HepG2 (cell line): ENCODE results near the gene ASTN2. TPM values are rescaled to one million over a fixed set of nuclear protein-coding genes. Genes with fewer than 3 reads are reported as not detected.

Experiments
- ATAC-seq: fragments of 200-7000 bp; cut with Tn5 transposase; 3 replicates; pipeline ENCODE4 v1.9.1; 2020; ENCODE audit warnings: mild to moderate bottlenecking, moderate library complexity
- BruUV-seq: library from RNA; stranded (reverse); fragments of 400-500 nt; replicated peaks from 2 replicates; lab custom pipeline; 2021; lab: Mats Ljungman, UMichigan
- CTCF ChIA-PET: fragments of 300-600 bp; formaldehyde crosslinking; extraction: SDS; loops from one replicate; lab custom pipeline; 2021; ENCODE audit warnings: low total read pairs, inconsistent platforms, low intra/inter-chr PET ratio; lab: Yijun Ruan, JAX
- POLR2A ChIA-PET: fragments of 350-600 bp; sonication (Branson Sonifier 250); formaldehyde crosslinking; loops from one replicate; lab custom pipeline; 2020; ENCODE audit warnings: antibody characterized with exemption, inconsistent platforms; lab: Yijun Ruan, JAX
- DNase-seq: peaks from one replicate; pipeline ENCODE4 v3.0.0-alpha.2; 2015; ENCODE audit warnings: low spot score
- FAIRE-seq: peaks from 3 replicates; lab custom pipeline; 2011; peaks lifted over from hg19 to GRCh38; lab: Jason Lieb, UNC
- H2AFZ ChIP-seq: one replicate; pipeline ENCODE4 v1.6.1; 2011; ENCODE audit warnings: low read length, inconsistent platforms
- H3K27ac ChIP-seq: fragments of 300-600 bp; 3 replicates; pipeline ENCODE4 v1.8.0; 2011; ENCODE audit warnings: mixed run types, mild to moderate bottlenecking, mixed read lengths, low read length, inconsistent platforms; ENCODE audit not compliant: insufficient read depth; ENCODE audit errors: extremely low read length
- H3K27me3 ChIP-seq, 2 experiments: fragments of 200-600 bp in 1 of 2; 2 replicates in 1 of 2; 3 replicates in 1 of 2; pipeline versions ENCODE4 v1.6.0 to v1.8.0; 2011; ENCODE audit warnings: low read length in 2 of 2, mild to moderate bottlenecking in 2 of 2, moderate library complexity in 2 of 2, inconsistent platforms in 1 of 2; ENCODE audit not compliant: insufficient read depth in 2 of 2, control insufficient read depth in 1 of 2
- H3K36me3 ChIP-seq, 2 experiments: fragments of 200-600 bp in 1 of 2; replicated peaks in 1 of 2; 2 replicates in 1 of 2; 3 replicates in 1 of 2; pipeline versions ENCODE4 v1.5.1 to v1.8.0; 2011; ENCODE audit warnings: low read length in 2 of 2, inconsistent platforms in 1 of 2; ENCODE audit not compliant: insufficient read depth in 2 of 2, control insufficient read depth in 1 of 2
- H3K4me1 ChIP-seq: 2 replicates; pipeline ENCODE4 v1.5.1; 2012; ENCODE audit warnings: low read length, inconsistent platforms; ENCODE audit not compliant: insufficient read depth
- H3K4me2 ChIP-seq: 2 replicates; pipeline ENCODE4 v1.6.0; 2011; ENCODE audit warnings: low read depth, low read length, inconsistent platforms
- H3K4me3 ChIP-seq, 3 experiments: fragments of 200-600 bp in 1 of 3; sonication (generic), shearing (Covaris generic) in 1 of 3; replicated peaks in 1 of 3; 2 replicates each; pipeline ENCODE4 v1.5.1; 2011 to 2016; ENCODE audit warnings: low read length in 3 of 3, inconsistent platforms in 2 of 3, low read depth in 2 of 3, mild to moderate bottlenecking in 2 of 3, control low read depth in 1 of 3, mixed read lengths in 1 of 3; ENCODE audit not compliant: insufficient read depth in 1 of 3
- H3K79me2 ChIP-seq: one replicate; pipeline ENCODE4 v1.6.1; 2011; ENCODE audit warnings: low read length, inconsistent platforms; ENCODE audit not compliant: insufficient read depth
- H3K9ac ChIP-seq: 2 replicates; pipeline ENCODE4 v1.6.0; 2011; ENCODE audit warnings: mild to moderate bottlenecking, low read depth, low read length, inconsistent platforms; ENCODE audit not compliant: insufficient read depth
- H3K9me3 ChIP-seq: 2 replicates; pipeline ENCODE4 v1.5.1; 2012; ENCODE audit warnings: mild to moderate bottlenecking, low read length
- H4K20me1 ChIP-seq: 2 replicates; pipeline ENCODE4 v1.6.0; 2011; ENCODE audit warnings: inconsistent platforms, mild to moderate bottlenecking, low read length, moderate library complexity; ENCODE audit not compliant: insufficient read depth
- ELK4 ChIP-seq: sonication (generic); formaldehyde crosslinking; IDR thresholded peaks from 2 replicates; pipeline ENCODE4 v1.9.0; 2021; ENCODE audit warnings: missing genetic modification reagents, borderline replicate concordance
- GMEB1 ChIP-seq: sonication (generic); formaldehyde crosslinking; IDR thresholded peaks from 2 replicates; pipeline ENCODE4 v1.5.1; 2020; ENCODE audit warnings: missing genetic modification reagents, mild to moderate bottlenecking, borderline replicate concordance
- ISX ChIP-seq: sonication (generic); formaldehyde crosslinking; conservative IDR thresholded peaks from 2 replicates; pipeline ENCODE4 v1.5.0; 2020; ENCODE audit warnings: missing genetic modification reagents
- JDP2 ChIP-seq: sonication (generic); formaldehyde crosslinking; IDR thresholded peaks from 2 replicates; pipeline ENCODE4 v1.8.1; 2022; ENCODE audit warnings: missing genetic modification reagents, borderline replicate concordance
- MATR3 ChIP-seq: sonication (generic); formaldehyde crosslinking; IDR thresholded peaks from 2 replicates; pipeline ENCODE4 v1.4.0; 2020; ENCODE audit warnings: missing genetic modification reagents
- NR2F2 ChIP-seq: IDR thresholded peaks from 2 replicates; pipeline ENCODE4 v1.6.1; 2012; ENCODE audit warnings: low read depth, inconsistent platforms, borderline replicate concordance
- TCF7L2 ChIP-seq: IDR thresholded peaks from 2 replicates; pipeline ENCODE4 v1.6.1; 2011; ENCODE audit warnings: mild to moderate bottlenecking, low read depth, low read length, moderate library complexity
- ZFP91 ChIP-seq: sonication (generic); formaldehyde crosslinking; IDR thresholded peaks from 2 replicates; pipeline ENCODE4 v1.9.0; 2022; ENCODE audit warnings: missing genetic modification reagents, mild to moderate bottlenecking, borderline replicate concordance
- ZNF329 ChIP-seq: sonication (generic); formaldehyde crosslinking; IDR thresholded peaks from 2 replicates; pipeline ENCODE4 v1.9.0; 2021; ENCODE audit warnings: low read depth, mild to moderate bottlenecking, missing genetic modification reagents
- ZNF629 ChIP-seq: sonication (generic); formaldehyde crosslinking; conservative IDR thresholded peaks from 2 replicates; pipeline ENCODE4 v1.5.0; 2020; ENCODE audit warnings: missing genetic modification reagents
- ZNF781 ChIP-seq: sonication (generic); formaldehyde crosslinking; IDR thresholded peaks from 2 replicates; pipeline ENCODE4 v1.5.1; 2020; ENCODE audit warnings: borderline replicate concordance, mild to moderate bottlenecking, missing genetic modification reagents; ENCODE audit errors: not compliant biosample characterization
- ZSCAN12 ChIP-seq: sonication (generic); formaldehyde crosslinking; IDR thresholded peaks from 2 replicates; pipeline ENCODE4 v1.9.0; 2021; ENCODE audit warnings: mild to moderate bottlenecking, missing genetic modification reagents
- WGBS: methylation state at CpG from one replicate; pipeline ENCODE4 v1.1.6; 2017; ENCODE audit warnings: low lambda C conversion rate; 5-methylcytosine and 5-hydroxymethylcytosine counted together
- in situ Hi-C: cut with HindIII; loops from 2 replicates; pipeline ENCODE4 v1.10.0; 2017; ENCODE audit warnings: low pct_unique_long_range_greater_than_20kb; ENCODE audit not compliant: extremely low pct_ligation_motif_present
- intact Hi-C: fragments of 100-400 bp; cut with micrococcal nuclease; formaldehyde crosslinking; loops from one replicate; pipeline ENCODE4 v1.10.0; 2022; ENCODE audit not compliant: unreplicated experiment
- polyA plus RNA-seq, 8 experiments: library from polyadenylated mRNA; depleted of rRNA in 3 of 8; stranded (reverse) in 7 of 8; unstranded in 1 of 8; fragments of >200 nt; fragmentation: Illumina TruSeq in 4 of 8; extraction: Trizol in 4 of 8; gene quantifications; 2 replicates each; pipeline versions ENCODE4 v1.2.1 to v1.2.3, GENCODE V29; 2011 to 2016; ENCODE audit warnings: low read depth in 4 of 8, missing spikeins in 1 of 8, mixed read lengths in 1 of 8; ENCODE audit not compliant: insufficient read depth in 1 of 8
- total RNA-seq, 5 experiments: library from RNA; depleted of rRNA; stranded (reverse); fragments of >200 nt; fragmentation: Illumina TruSeq; extraction: Trizol; gene quantifications; 2 replicates each; pipeline ENCODE4 v1.2.3, GENCODE V29; 2016; ENCODE audit warnings: low read depth in 1 of 5

ASTN2 gene
- total and polyA plus RNA-seq, 2 of the 13 experiments (the other 11 are each of a cell fraction or from before 2014, with no cell fraction given): 5.2 to 13.5 TPM

GRCh38 chr9:116942593-116943061 lies 472.2 kb downstream of the ASTN2 start:
- no peak for TF ChIP-seq ELK4 (CRISPR knock-in tag)
- TF ChIP-seq ZSCAN12 (CRISPR knock-in tag): no peak
- no peak for TF ChIP-seq ISX (CRISPR knock-in tag)
- TF ChIP-seq ZFP91 (CRISPR knock-in tag): no peak
- DNase-seq (no peak), FAIRE-seq (no peak), ATAC-seq (no peak)
- Histone ChIP-seq H3K27ac (no peak overlapping the region), H3K9me3 (no peaks in the 10 kb centered on the region), H3K79me2 (no peaks in the 10 kb centered on the region), H2AFZ (no peak overlapping the region), H3K4me2 (no peak overlapping the region), H3K27me3 (no peaks in the 10 kb centered on the region), H3K36me3 (no peaks in the 10 kb centered on the region), H3K9ac (no peak overlapping the region), H3K4me3 (no peak overlapping the region), H3K4me1 (no peaks in the 10 kb centered on the region), H4K20me1 (no peaks in the 10 kb centered on the region)
- ChIA-PET CTCF (no interaction called here), POLR2A (no interaction called here)
- WGBS: 2% methylated on average over 3 of the region's 3 CpGs
- intact Hi-C loops: no loop called here
- BruUV-seq: no TSS peak
- in situ Hi-C loops: no loop called here

- H3K4me1 ChIP-seq: no peaks in the 10 kb centered on the region
- in situ Hi-C loops (no loop called here), intact Hi-C loops (no loop called here)
- no peak overlapping the region for H3K4me3 ChIP-seq
- H3K4me2 ChIP-seq: no peak overlapping the region
- H3K79me2 ChIP-seq: no peaks in the 10 kb centered on the region
- no peaks in the 10 kb centered on the region for H3K36me3 ChIP-seq
- CTCF ChIA-PET: no interaction called here
- H4K20me1 ChIP-seq: no peaks in the 10 kb centered on the region
- H3K9ac ChIP-seq: no peak overlapping the region
- H3K9me3 ChIP-seq: no peaks in the 10 kb centered on the region
- H3K27ac ChIP-seq: no peak overlapping the region
- no peak overlapping the region for H2AFZ ChIP-seq
- no peak for ATAC-seq
- no peak for DNase-seq
- no TSS peak for BruUV-seq
- FAIRE-seq: no peak
- H3K27me3 ChIP-seq: no peaks in the 10 kb centered on the region
- POLR2A ChIA-PET: no interaction called here
- no peak for TF ChIP-seq MATR3 (CRISPR knock-in tag)
- TF ChIP-seq ZNF781: no peak
- TF ChIP-seq GMEB1 (CRISPR knock-in tag): no peak
- TF ChIP-seq TCF7L2: no peak
- no peak for TF ChIP-seq ZNF629 (CRISPR knock-in tag)
- TF ChIP-seq ZNF329 (CRISPR knock-in tag): no peak
- TF ChIP-seq JDP2 (CRISPR knock-in tag): no peak
- TF ChIP-seq NR2F2: no peak
Observed at GRCh38 chr9:116941266-116941665, 473.6 kb downstream of the ASTN2 start.
